Cortex of kidney (tissue), 1 donor: Measurements from ENCODE around the gene TAF11.
A peak's percentile ranks its signal among the peaks of the same experiment; 100 is the strongest.
"Not testable (repeated sequence)": the region's sequence is repeated elsewhere in the genome, so short reads cannot be mapped to it uniquely, and the experiment has no call there.

ENCODE experiments used
- DNase-seq: peaks from one replicate; lab custom pipeline; 2025; lab: John Stamatoyannopoulos, UW

Gene TAF11, protein sequence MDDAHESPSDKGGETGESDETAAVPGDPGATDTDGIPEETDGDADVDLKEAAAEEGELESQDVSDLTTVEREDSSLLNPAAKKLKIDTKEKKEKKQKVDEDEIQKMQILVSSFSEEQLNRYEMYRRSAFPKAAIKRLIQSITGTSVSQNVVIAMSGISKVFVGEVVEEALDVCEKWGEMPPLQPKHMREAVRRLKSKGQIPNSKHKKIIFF

GRCh38 chr6:34887753-34888513 is at the start of gene TAF11:
Gene TAF11 (minus strand): TSS chr6:34888042. CDS start chr6:34887957, 85 bp downstream.
- DNase-seq = peak; percentile 21

DNA sequence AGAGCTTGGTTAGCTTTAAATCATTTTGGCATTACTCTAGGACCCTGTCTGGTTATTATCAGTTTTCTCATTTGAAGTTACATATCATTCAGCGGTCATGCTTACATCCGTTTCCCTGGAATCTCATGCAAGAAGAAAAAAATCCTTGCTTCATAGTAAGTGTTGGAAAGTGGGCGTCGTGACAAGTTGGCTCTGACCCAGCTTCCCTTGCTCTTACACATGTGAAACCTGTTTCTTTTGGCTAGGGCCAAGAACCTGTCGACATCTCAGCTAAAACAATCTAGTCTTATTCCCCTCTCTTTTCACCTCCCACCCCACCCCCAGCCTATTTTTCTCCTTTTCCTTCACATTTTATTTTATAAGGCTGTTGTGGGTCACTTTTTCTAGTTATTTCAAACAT is 46.7 kb upstream of the TAF11 start:
- no peak for DNase-seq

DNA sequence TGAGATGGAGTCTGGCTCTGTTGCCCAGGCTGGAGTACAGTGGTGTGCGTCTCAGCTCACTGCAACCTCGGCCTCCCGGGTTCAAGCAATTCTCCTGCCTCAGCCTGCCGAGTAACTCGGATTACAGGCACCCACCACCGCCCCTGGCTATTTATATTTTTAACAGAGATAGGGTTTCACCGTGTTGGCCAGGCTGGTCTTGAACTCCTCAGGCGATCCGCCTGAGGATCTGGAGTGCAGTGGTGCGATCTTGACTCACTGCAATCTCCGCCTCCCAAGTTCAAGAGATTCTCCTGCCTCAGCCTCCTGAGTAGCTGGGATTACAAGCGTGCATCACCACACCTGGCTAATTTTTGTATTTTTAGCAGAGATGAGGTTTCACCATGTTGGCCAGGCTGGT is 44.4 kb upstream of the TAF11 start:
- not testable (repeated sequence) for DNase-seq

DNA sequence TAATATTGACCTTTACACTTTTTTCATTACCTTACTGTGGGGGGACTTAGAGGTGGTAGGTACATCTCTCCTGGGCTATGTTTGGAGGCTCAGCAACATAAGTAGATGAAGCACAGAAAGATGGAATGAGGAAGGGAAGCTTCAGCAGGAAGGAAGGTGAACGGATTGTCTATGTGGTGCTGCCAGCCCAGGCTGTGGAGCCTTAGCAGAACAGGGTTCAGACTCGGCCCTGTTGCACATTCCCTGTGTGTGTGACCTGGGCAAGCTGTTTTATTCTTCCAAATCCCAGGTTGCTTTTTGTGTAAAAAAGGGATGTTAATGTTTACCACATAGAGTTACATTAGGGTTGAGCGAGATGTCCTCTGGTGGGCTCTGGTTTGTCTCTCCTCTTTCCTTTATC is 42.4 kb upstream of the TAF11 start:
- no peak for DNase-seq

GRCh38 chr6:34929241-34929978 is 41.6 kb upstream of the TAF11 start:
- no peak for DNase-seq

- DNase-seq = no peak
Observed at GRCh38 chr6:34928695-34929094, 40.9 kb upstream of the TAF11 start.

GRCh38 chr6:34928220-34928619 is 40.4 kb upstream of the TAF11 start:
- no peak for DNase-seq

DNA sequence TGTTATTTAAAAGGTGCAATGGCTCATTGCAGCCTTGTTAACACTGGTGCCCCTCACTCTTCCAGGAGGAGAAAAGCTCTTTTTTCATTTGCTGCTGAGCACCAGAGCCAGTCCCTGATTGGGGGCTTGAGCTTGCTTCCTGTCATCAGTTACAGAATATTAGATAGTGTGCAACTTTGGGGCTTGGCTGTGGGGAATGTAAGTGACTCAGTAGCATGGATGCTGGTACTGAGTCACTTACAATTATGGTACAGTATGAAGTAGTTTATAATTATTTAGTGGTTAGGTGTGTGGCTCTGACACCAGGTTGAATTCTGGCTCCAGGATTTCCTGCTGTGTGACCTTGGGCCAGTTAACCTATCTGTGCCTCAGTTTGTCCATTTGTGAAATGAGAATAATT is 38.8 kb upstream of the TAF11 start:
- DNase-seq = no peak

DNA sequence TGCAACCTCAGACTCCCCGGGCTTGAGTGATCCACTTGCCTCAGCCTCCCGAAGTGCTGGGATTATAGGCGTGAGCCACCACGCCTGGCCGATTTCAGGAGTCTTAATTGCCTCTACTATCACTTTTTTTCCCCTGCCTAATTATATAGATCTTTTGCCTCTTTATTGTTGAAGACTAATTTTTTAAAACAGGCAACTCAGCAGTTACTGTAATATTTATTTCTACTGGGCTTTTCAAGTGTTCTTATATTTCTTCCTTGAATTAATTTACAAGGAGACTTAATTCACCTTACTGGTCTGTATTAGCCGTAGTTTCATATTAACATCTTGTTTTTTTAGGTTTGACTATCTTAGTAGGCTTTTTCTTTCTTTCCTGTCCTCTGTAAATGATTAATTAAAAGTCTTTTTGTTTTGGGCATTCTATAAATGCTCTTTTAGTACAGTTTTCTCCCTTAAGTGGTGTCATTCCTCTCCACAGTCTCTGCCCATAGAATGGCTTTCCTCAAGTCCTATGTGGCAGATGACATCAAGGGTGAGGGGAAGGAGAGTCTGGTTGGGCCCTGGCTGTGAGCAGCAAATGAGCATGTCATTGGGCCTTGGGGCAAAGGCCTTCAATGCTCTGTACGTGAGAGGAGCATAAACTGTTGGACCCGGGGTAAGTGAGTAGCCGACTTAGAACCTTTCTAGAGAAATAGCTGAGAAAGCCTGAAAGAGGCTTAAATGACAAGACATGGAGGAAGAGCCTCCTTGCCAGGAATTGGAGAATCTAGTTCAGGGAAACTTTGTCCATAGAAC is 37.2 kb upstream of the TAF11 start:
- DNase-seq = no peak

DNA sequence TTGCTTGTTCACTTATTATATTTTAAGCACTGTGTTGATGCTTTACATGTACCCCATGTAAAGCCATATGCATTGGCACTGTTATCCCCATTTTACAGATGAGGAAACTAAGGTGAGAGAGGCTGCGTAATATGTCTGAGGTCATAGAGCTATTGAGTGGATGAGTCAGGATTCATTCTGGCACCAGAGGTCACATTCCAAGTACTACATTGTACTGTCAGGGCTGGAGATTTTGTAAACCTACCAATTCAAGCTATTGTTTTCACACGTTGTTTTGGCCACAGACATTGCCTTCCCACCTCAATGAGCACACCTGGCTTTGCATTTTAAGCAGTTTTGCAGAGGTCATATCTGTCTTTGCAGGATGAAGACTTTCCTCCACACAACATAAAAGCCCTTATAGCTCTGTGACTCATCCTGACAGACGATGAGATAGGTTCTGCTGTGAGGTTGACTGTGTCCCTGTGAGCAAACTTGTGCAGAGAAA is 34.4 kb upstream of the TAF11 start:
- DNase-seq = no peak

- DNase-seq = no peak
Observed at GRCh38 chr6:34920097-34920496, 32.3 kb upstream of the TAF11 start.

- DNase-seq = no peak
Observed at GRCh38 chr6:34919651-34920050, 31.8 kb upstream of the TAF11 start.

DNA sequence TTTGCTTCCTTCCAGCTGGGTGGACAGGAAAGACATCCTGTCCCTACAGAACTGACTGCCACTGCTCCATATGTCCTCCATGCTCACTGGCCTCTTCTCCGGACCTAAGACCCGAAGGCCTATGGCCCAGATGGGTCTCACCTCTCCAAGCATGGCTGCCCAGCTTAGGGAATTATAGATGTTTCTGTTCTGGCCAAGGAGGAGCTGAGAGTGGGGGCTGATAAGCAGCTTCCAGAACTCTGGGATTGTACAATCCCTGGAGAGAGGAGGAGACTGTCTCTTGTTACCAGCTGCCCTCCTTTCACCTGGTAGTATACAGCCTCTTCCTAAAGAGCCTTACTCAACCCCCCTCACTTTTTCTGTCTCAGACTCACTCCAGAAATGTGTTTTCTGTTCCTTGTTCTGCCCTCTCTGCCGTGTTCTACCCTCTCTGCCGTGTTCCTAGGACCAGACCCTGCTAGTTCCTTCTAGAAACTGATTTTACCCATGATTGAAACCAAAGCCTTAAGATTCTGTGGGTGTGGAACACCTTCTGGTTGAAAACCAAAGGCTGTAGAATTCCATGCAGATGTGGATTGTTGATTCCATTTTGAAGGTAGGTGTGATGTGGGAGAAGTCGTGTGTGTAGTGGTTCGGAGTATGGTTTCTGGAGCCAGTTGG is 29.9 kb upstream of the TAF11 start:
- no peak for DNase-seq

DNA sequence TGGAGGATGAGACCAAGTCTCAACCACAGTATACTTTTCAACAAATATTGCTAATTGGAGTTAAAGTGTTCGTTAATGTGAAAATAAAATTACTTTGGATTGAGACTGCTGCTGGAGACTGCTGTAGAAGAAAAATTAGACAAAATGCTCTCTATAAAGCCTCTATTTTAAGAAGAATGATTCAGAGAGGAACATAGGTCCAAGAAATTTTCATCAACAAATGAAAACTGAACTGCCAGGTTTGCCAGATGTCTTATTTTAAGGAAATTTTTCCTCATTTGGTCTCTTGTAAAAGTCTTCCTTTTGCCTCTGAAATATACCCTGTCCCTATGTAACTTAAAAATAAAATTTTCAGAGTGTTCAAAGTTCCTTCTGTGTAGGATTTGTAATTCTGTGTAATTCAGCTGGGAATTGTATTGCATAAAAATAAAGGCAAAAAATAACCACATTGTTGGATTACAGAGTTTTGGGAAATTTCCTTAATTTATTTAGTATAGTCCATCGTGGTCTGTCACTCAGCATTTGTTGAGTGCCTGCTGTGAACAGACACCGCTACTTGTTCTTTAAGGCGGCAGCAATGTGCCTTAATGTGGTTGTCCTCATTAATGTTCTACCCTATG is 28.6 kb upstream of the TAF11 start:
- DNase-seq = no peak

DNA sequence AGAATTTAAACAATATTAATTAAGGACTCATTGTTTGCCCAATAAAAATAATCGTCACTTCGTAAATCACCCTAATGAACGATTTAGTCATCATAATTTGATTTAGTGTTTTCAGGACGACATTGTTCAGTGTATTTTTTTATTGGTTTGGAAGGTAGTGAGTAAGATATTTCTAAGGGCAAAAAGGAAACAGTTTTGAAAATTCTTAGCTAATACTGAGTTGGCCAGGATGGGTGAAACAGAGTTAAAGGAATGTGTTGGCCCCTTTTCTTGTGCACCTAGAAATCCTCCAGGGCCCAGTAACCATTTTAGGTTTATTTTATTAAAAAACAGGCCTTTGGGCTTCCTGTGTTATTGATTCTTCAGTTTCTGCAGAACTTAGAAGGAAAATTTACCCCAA is 26.5 kb upstream of the TAF11 start:
- DNase-seq = no peak

- no peak for DNase-seq
Observed at GRCh38 chr6:34912715-34913464, 25.0 kb upstream of the TAF11 start.

DNA sequence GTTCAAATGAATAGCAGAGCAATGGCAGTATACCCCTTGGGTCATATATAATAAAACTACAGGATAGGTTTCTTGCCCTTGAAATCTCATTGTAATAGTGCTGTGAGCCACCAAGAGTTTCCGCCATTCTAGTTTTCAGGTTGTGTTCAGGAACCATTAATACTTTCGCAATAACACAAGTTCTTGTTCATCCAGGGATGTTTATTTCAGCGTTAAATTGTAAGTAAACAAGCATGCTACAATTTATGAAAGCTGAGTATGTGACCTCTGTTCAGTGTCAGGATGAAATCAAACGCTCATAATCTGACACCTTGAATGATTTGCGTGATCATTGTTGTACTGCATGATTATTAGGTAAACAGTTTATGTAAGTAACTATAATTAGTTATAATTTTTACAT is 24.0 kb upstream of the TAF11 start:
- no peak for DNase-seq

DNA sequence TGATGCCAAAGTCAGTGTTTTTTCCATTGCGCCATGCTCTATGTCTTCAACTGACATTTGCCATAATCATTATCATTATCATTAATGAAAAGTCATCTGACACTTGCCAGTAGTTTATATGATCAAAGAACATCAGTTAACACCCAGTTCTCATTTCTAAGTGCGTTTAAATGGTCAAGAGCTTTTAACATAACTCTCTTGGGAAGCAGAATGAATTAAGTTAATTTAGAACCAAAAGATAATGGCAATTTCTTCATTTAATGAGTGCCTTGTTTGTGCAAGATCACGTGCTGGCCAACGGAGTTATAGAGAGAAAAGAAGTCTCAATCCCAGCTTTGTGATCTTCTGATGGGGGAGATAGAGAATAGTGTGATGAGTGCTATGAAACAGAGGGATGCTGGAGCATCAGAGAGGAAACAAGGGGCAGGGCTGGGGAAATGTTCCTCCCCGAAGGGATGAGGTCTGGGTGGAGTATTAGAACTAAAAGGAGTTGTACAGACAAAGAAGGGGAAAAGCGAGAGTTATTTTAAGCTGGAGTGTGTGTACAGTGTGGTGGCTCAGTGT is 21.6 kb upstream of the TAF11 start:
- no peak for DNase-seq

- no peak for DNase-seq
Observed at GRCh38 chr6:34908194-34908593, 20.4 kb upstream of the TAF11 start.

DNA sequence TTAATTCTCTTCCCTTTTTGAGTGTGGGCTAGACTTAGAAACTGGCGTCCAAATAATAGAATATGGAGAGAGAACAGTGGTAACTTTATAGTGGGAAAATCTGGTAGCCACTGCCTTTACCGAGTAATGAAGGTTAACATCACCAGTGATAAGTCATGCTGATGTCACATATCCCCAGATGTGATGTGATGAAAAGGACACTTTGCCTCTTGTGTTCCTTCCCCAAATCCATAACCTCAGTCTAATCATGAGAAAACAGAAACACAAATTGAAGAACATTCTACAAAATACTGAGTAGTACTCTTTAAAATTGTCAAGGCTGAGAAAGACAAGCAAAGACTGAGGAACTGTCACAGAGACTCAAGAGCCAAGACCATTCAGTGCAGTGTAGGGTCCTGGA is 19.0 kb upstream of the TAF11 start:
- no peak for DNase-seq
